NCI-H2196 treated with DMSO at 0.1 percent for 48 hours (cell line): Measurements from ENCODE around the gene ORC6.

Experiments used
- DNase-seq: peaks from one replicate; lab custom pipeline; 2025; ENCODE audit not compliant: unreplicated experiment; lab: John Stamatoyannopoulos, UW

Gene ORC6

DNA sequence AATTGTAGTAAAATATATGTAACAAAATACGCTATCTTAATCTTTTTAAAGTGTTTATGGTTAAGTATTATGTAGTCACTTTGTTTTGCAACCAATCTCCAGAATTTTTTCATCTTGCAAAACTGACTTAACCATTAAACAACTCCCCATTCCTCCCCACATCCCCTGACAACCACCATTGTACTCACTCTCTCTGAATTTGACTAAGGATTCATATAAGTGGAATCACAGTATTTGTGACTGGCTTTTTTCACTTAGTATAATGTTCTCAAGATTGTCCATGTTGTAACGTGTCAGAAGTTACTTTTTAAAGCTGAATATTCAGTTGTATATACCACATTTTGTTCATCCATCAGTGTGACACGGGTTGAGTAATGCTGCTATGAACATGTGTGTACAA lies 10.6 kb downstream of the ORC6 start:
- no peak for DNase-seq

DNA sequence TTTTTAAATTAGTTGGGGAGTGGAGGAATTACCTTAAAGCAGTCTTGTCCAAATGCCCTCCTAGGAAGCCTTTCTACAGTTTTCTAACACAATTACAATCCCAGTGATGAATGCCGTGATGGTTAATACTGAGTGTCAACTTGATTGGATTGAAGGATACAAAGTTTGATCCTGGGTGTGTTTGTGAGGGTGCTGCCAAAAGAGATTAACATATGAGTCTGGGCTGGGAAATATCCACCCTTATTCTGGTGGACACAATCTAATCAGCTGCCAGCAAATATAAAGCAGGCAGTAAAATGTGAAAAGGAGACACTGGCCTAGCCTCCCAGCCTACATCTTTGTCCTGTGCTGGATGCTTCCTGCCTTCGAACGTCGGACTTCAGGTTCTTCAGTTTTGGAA lies 12.2 kb downstream of the ORC6 start:
- no peak for DNase-seq

DNA sequence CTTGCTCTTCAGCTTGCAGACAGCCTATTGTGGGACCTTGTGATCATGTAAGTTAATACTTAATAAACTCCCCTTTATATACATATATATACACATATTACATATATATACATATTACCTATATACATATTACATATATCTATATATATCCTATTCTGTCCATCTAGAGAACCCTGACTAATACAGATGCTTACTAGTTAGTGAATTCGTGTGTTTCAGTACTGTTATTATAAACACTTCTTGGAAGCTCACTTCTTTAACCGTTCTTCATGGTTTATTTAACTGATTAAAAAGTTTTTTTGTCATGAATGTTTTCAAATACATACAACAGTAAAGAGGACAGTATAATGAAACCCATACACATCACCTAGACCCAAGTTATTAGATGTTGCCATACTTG lies 12.6 kb downstream of the ORC6 start:
- no peak for DNase-seq

DNA sequence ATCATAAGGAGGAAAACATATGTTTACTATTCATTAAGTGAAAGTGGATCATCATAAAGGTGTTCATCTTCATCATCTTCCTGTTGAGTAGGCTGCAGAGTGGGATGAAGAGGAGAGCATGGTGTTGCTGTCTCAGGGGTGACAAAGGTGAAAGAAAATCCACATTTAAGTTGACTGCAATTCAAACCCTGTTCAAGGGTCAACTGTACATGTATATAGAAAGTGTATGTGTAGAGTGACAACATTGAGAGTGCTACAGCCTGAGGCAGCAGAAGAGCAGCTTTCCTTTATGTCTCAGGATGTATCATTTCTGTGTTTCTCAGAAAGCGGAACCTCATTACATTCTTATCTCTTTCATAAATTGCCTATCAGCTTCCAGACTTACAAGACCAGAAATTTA lies 17.2 kb downstream of the ORC6 start:
- no peak for DNase-seq

- no peak for DNase-seq
Measured at GRCh38 chr16:46709469-46710005, 20.1 kb downstream of the ORC6 start.

- no peak for DNase-seq
Measured at GRCh38 chr16:46711106-46712058, 21.9 kb downstream of the ORC6 start.

- DNase-seq = no peak
Measured at GRCh38 chr16:46712911-46713310, 23.5 kb downstream of the ORC6 start.

DNA sequence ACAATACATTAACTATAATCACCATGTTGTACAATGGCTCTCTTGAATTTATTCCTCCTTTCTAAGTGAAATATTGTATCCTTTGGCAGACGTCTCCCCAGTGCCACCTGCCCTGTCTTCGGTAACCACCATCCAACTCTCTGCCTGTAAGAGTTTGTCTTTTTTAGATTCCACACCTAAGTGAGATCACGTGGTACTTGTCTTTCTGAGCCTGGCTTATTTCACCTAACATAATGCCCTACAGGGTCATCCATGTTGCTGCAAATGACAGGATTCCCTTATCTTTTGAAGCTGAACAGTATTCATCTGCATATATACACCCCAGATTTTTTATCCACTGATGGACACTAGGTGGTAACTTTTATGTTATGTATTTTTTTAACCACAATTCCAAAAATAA lies 24.2 kb downstream of the ORC6 start:
- no peak for DNase-seq

GRCh38 chr16:46714797-46715591 lies 25.5 kb downstream of the ORC6 start:
- no peak for DNase-seq

- no peak for DNase-seq
Measured at GRCh38 chr16:46715769-46716305, 26.4 kb downstream of the ORC6 start.

- DNase-seq = no peak
Measured at GRCh38 chr16:46717692-46718091, 28.2 kb downstream of the ORC6 start.

DNA sequence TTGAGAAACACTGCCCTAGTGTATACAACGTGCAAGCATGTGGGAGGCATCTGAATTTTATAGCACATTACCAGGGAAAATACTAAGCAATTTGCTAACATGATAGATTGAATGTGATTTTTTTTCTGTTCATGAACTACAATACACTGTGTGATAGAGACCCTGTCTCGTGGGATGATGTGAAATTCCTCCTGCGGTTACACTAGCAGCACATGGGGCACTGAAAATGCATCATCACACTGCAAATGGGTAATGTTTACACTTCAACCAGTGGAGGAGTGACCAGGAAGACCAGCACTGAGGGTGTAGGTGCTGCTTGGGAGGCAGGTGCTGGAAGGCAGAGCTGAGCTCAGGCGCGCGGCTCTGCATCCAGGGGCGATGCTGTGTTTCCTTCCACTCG lies 28.8 kb downstream of the ORC6 start:
- DNase-seq = no peak

DNA sequence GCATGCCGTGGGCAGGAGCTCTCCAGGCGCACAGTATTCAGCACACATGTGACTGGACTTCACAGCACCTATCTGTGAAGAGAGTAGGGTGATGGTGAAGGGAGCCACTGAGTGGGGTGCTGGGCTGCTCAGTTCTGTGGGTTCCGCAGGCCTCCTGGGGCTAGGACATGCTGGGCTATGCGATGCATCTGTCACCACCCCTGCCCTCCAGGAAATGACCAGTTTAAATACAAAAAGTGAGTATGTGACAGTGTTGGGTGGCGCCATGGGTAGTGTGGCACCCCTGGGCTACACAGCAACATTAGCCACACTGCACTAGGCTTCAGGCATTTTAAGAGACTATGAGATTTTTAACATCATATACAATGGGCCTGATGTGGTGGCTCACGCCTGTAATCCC lies 30.1 kb downstream of the ORC6 start:
- no peak for DNase-seq

DNA sequence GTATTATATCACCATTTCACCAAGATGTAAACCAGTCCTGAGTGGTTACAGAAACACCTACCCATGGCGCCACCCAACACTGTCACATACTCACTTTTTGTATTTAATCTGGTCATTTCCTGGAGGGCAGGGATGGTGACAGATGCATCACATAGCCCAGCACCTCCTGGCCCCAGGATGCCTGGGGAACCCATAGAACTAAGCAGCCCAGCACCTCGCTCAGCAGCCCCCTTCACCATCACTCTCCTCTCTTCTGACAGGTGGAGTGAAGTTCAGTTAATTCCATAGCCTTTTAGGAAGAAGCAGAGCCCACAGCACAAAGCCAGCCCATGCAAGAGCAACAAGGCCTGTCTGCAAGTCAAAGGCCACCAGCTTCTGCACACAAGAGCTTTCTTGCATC lies 31.2 kb downstream of the ORC6 start:
- no peak for DNase-seq

GRCh38 chr16:46721885-46722284 lies 32.4 kb downstream of the ORC6 start:
- DNase-seq = no peak

DNA sequence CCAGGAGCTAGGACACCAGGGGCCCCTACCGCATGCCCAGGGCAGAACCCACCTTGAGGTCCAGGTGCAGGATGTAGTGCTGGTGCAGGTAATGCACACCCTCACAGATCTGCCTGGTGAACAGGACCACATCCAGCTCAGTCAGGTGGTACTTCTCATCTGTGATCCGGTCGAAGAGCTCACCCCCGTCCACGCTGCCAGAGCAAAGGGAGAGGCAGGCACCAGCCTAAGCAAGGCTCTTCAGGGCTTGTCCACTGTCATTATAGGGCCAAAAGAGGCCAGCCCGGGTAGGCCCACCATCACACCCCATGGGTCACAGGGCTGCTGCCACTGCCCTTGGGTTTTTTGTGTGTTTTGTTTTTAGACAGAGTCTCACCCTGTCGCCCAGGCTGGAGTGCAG lies 37.7 kb downstream of the ORC6 start:
- DNase-seq = no peak

DNA sequence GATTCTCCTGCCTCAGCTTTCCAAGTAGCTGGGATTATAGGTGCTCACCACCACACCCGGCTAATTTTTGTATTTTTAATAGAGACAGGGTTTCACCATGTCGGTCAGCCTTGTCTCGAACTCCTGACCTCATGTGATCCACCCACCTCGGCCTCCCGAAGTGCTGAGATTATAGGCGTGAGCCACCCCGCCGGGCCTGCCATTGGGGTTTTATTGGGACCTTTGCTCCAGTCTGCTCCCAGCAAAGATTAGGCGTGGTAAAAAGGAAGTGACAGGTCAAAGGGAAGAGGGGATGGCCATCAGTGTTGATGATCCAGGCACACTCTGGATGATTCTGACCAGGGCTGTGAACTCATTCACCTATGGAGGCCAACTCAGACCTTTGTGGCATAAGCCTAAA lies 38.2 kb downstream of the ORC6 start:
- DNase-seq = no peak

DNA sequence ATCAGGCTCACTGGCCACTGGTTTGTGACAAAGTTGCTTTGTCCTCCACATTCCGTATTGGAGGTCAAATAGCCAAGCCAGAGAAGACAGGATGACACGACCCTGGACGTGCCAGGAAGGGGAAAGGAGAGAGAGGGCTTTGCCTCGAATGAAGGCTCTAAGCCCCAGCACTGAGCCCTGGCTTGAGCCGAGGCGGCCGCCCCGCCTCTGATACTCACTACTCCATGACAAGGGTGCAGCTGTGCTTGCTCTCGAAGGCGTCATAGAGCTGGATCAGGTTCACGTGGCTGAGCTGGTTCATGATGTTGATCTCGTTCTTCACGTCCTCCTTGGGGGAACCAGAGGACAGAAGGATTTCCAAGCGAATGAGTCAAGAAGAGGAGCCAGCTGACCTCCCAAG lies 39.3 kb downstream of the ORC6 start:
- DNase-seq = no peak

DNA sequence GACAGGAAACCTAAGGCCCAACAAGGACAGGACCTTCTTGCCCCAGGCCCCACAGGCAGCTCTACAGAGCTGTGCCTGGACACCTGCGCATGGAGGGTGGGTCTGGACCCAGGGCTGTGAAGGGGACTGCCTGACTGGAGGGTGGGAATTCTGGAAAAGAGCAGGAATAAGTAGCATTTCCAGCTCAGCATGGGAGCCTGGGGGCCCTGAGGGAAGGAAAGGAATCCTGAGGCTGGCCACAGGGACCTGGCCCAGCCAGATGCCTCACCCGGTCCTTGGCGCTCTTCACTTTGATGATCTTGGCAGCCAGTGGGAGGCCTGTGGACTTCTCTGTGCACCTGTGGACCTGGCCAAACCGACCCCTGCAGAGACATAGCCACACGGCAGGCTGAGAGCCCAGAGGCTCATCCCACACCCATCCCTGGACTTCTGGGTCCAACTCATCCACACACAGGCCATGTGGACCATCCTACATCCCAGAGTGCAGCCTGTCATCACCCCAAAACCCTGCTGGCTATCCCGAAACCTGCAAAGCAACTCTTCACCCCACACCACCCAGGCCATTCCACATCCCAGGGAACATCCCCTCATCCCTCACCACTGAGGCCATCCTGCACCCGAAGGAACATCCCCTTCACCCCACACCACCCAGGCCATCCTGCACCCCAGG lies 40.0 kb downstream of the ORC6 start:
- DNase-seq = no peak

DNA sequence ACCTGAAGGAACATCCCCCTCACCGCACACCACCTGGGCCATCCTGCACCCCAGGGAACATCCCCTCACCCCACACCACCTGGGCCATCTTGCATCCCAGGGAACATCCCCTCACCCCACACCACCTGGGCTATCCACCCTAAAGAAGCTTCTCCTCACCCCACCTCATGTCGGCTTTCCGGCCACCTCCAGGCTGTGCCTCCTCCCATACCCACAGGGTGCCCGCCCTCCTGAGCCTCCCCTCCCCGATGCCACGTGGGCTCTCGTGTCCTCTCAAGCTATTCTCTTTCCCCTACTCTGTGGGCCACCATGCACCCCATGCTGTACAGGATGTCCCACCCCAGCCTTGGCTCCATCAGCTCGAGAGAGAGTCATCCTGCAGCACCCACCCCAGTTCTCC lies 40.7 kb downstream of the ORC6 start:
- no peak for DNase-seq
